Fibroblast of villous mesenchyme (primary cell): ENCODE results near the gene CEACAM1. TPM values are rescaled to one million over a fixed set of nuclear protein-coding genes. Genes with fewer than 3 reads are reported as not detected.
"Not testable (repeated sequence)": the region's sequence is repeated elsewhere in the genome, so short reads cannot be mapped to it uniquely, and the experiment has no call there.

ENCODE experiments used
- DNase-seq: peaks from one replicate; pipeline ENCODE4 v3.0.0-alpha.2; 2010; ENCODE audit warnings: low read depth
- H3K4me3 ChIP-seq: 2 replicates; pipeline ENCODE4 v1.5.1; 2011; ENCODE audit warnings: low read depth, mild to moderate bottlenecking, low read length
- total RNA-seq: library from RNA; depleted of rRNA; stranded (reverse); fragments of >200 nt; gene quantifications from 2 replicates; pipeline ENCODE4 v1.2.3, GENCODE V29; 2012
- TF ChIP-seq, protein P1 (sequence below): IDR thresholded peaks from 2 replicates; pipeline ENCODE4 v1.5.1; 2012; ENCODE audit warnings: low read depth, mild to moderate bottlenecking, low read length; ENCODE audit not compliant: insufficient read depth

The CEACAM1 gene
- total RNA-seq, 1 donor, result under 0.01 TPM

DNA sequence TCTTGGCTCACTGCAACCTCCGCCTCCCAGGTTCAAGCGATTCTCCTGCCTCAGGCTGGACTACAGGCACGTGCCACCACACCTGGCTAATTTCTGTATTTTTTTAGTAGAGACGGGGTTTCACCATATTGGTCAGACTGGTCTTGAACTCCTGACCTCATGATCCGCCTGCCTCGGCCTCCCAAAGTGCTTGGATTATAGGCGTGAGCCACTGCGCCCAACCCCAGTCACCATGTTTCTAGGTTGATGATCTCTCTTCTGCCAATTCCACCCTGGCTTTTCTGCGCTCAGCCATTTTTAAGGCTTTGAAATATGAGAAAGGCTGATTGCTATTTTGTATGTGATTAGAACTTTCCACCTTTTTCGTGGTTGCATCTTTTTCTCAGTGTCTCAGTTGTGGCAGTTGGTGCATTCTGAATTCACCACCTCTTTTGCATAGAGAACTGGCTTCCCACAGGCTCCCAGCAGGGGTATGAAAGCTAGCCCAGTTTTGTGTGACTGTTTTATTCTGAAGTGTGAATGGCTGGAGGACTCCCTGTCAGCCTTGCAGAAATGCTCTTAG lies 15.5 kb downstream of the CEACAM1 start:
- no peak for DNase-seq

DNA sequence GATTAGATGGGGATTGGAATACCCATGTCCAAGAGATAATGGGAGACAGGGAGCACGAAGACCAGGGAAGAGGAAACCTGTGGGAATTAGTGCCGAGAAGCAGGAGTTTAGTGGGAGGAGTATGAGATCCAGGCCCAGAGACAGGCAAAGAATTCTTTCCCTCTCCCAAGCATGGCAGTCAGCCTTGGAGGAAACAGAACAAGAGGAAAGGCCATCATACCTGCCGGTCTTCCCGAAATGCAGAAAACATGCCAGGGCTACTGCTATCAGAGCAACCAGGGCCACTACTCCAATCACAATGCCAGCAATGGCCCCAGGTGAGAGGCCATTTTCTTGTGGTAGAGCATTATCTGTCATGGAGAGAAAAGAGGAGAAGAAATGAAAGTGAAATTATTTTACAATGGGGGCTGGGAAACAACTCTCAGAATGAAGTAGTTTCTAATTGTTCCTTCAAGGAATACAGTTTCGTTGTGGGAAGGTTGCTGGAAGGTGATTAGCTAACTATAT lies 16.1 kb downstream of the CEACAM1 start:
- no peak for DNase-seq
- no peak overlapping the region for H3K4me3 ChIP-seq
- TF ChIP-seq, protein P1, sequence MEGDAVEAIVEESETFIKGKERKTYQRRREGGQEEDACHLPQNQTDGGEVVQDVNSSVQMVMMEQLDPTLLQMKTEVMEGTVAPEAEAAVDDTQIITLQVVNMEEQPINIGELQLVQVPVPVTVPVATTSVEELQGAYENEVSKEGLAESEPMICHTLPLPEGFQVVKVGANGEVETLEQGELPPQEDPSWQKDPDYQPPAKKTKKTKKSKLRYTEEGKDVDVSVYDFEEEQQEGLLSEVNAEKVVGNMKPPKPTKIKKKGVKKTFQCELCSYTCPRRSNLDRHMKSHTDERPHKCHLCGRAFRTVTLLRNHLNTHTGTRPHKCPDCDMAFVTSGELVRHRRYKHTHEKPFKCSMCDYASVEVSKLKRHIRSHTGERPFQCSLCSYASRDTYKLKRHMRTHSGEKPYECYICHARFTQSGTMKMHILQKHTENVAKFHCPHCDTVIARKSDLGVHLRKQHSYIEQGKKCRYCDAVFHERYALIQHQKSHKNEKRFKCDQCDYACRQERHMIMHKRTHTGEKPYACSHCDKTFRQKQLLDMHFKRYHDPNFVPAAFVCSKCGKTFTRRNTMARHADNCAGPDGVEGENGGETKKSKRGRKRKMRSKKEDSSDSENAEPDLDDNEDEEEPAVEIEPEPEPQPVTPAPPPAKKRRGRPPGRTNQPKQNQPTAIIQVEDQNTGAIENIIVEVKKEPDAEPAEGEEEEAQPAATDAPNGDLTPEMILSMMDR, result no peak

More for the DNA sequence above, 15.5 kb downstream of the CEACAM1 start:
- H3K4me3 ChIP-seq, result no peak overlapping the region
- TF ChIP-seq, protein P1, result no peak

DNA sequence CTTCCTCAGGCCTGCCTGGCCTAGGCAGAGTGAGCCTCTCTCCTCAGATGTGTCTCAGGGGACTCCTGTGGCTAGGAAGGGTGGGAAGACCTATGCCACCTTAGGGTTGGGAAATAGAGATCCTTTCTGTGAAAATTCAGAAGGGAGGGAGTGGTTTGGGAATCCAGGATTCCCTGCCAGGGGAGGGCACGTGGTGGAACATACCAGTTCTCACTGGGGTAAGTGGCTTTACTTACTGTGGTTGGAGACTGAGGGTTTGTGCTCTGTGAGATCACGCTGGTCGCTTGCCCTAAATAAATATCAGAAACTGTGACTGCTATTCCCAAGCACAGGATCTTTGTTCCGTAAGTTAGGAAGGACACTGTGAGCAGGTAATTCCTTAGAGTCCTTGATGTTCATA lies 16.9 kb downstream of the CEACAM1 start:
- DNase-seq, result no peak
- H3K4me3 ChIP-seq, result no peak overlapping the region
- TF ChIP-seq, protein P1, result no peak

DNA sequence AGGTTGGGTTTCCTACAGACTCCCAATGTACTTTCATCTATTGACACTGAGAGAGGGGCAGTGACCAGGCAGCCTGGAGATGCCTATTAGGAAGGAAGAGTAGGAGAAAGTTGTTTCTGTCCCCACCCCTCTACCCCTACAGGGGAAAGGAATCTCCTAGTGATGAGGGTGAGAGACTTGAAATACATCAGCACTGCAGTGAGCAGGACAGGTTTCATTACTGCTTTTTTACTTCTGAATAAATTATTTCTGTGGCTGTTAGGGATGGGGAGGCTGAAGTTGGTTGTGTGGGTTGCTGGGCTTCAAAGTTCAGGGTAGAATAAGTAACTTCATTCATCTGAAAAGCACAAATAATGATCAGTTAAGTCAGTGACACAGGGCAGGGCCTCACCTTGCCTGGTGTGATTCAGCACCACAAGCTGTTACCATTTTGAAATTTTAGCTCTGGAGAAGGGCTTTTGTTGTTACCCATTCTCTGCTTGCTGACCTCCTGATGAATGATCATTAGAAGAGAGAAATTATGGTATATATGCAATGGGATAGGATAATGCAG lies 19.3 kb downstream of the CEACAM1 start:
- TF ChIP-seq, protein P1, result no peak

DNA sequence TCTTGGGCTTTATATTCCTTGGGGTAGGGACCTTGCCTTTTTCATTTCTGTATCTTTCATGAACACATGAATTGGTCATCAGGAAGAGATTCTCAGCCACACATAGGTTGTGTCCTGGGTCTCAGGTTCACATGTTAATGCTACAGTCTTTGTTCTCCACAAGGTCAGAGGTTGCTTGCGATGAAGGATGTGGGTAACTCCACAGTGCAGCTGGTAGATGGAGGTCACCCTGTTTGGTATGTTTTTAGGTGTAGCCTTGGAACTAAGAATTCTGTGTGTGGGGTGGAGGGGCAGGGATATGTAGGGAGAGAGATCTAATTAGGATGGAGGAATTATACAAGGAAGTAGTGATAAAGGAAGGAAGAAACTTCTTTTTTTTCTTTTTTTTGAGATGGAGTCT lies 23.2 kb downstream of the CEACAM1 start:
- TF ChIP-seq, protein P1, result no peak
- no peak for DNase-seq
- H3K4me3 ChIP-seq, result no peak overlapping the region

More for the DNA sequence above, 19.3 kb downstream of the CEACAM1 start:
- no peak for DNase-seq
- H3K4me3 ChIP-seq, result no peak overlapping the region

DNA sequence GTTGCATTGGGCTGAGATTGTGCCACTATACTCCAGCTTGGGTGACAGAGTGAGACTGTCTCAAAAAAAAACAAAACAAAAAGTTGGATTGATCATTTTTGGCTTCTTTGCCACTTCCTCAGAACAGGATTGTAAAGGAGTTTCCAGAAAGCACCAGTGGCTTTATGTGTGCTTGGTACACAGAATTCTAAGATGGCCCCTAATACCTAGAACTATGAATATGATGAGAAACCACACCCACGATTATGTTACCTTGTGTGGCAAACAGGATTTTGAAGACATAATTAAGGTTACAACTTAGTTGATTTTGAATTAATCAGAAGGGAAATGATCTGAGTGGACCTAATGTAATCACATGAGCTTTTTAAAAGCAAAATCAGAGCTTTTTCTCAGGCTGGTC lies 26.5 kb downstream of the CEACAM1 start:
- TF ChIP-seq, protein P1, result no peak
- DNase-seq, result no peak
- no peak overlapping the region for H3K4me3 ChIP-seq

DNA sequence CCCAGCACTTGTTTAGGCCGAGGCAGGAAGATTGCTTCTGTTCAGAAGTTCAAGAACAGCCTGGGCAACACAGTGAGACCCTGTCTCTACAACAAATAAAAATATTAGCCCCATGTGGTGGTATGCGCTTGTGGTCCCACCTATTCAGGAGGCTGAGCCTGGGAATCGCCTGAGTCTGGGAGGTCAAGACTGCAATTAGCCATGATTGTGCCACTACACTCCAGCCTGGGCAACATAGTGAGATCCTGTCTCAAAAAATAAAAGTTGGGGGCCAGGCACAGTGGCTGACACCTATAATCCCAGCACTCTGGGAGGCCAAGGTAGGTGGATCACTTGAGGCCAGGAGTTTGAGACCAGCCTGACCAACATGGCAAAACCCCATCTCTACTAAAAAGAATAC lies 27.0 kb downstream of the CEACAM1 start:
- DNase-seq, H3K4me3 ChIP-seq: not testable (repeated sequence)
